Vagina (tissue), 2 donors: Measurements from ENCODE around the gene FOXO6. TPM values are rescaled to one million over a fixed set of nuclear protein-coding genes. Genes with fewer than 3 reads are reported as not detected.

Source experiments
- DNase-seq, 2 donors: peaks; one replicate each; pipeline ENCODE4 v3.0.0-alpha.2; 2017; ENCODE audit errors: extremely low spot score in 2 of 2
- H3K27ac ChIP-seq: fragments of 200-600 bp; sonication (generic); one replicate; pipeline ENCODE4 v1.5.1; 2019
- H3K27me3 ChIP-seq: fragments of 200-600 bp; sonication (generic); one replicate; pipeline ENCODE4 v1.5.1; 2019
- H3K36me3 ChIP-seq, 2 donors: fragments of 200-600 bp; sonication (generic); one replicate each; pipeline ENCODE4 v1.5.1; 2017 to 2019
- H3K4me1 ChIP-seq: fragments of 200-600 bp; sonication (generic); one replicate; pipeline ENCODE4 v1.5.1; 2019
- H3K4me3 ChIP-seq, 2 donors: fragments of 200-600 bp; sonication (generic); 1 replicate in 1 of 2; 2 replicates in 1 of 2; pipeline ENCODE4 v1.5.1; 2016 to 2019
- H3K9me3 ChIP-seq: fragments of 200-600 bp; sonication (generic); one replicate; pipeline ENCODE4 v1.5.1; 2019
- POLR2A ChIP-seq, 2 donors: fragments of 450-650 bp; IDR thresholded peaks; one replicate each; pipeline ENCODE4 v1.6.1; 2017; ENCODE audit warnings: antibody characterized with exemption in 2 of 2, mild to moderate bottlenecking in 2 of 2, moderate library complexity in 2 of 2
- POLR2AphosphoS5 ChIP-seq, 2 donors: sonication (generic); formaldehyde crosslinking; IDR thresholded peaks; one replicate each; pipeline ENCODE4 v1.9.0; 2017; ENCODE audit warnings: antibody characterized with exemption in 2 of 2, mild to moderate bottlenecking in 2 of 2, low read depth in 1 of 2; ENCODE audit not compliant: insufficient read depth in 1 of 2
- intact Hi-C: fragments of 100-400 bp; cut with DNase I; formaldehyde crosslinking; loops from one replicate; pipeline ENCODE4 v1.15.1; 2023
- total RNA-seq: library from RNA; depleted of rRNA; stranded (reverse); fragments of >200 nt; gene quantifications from one replicate; pipeline ENCODE4 v1.2.3, GENCODE V29; 2016
- TF ChIP-seq, protein P1 (sequence below), 3 experiments: fragments of 450-650 bp in 2 of 3; fragments of 200-600 bp in 1 of 3; sonication (generic) in 1 of 3; IDR thresholded peaks; one replicate each; pipeline ENCODE4 v1.5.1; 2017 to 2019; ENCODE audit warnings: antibody characterized with exemption in 3 of 3, mild to moderate bottlenecking in 2 of 3, moderate library complexity in 2 of 3

The FOXO6 gene
- total RNA-seq, 1 donor from 2014 or later, result 1.7 TPM

DNA sequence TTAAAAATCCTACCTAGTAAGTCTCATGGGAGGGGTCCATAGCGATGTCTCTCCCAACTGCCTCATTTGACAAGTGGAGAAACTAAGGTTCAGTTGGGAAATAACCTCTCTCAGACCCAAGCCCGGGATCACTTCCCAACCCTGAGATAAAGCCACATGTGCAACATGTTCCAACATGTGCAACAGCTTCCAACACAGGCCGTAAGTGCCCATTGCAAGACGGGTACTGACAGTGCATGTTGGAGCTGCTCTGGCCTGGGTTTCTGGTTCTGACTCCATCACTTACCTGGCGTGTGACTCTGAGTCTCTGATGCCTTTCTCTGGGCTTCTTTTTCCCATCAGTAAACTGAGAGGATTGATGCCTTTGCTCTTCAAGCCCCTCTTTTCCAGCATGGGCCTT, 38.0 kb upstream of the FOXO6 start:
- H3K4me1 ChIP-seq, result no peaks in the 10 kb centered on the region
- H3K4me3 ChIP-seq, result no peak overlapping the region
- intact Hi-C loops, result no loop called here
- no peak overlapping the region for H3K27ac ChIP-seq
- no peaks in the 10 kb centered on the region for H3K27me3 ChIP-seq
- H3K36me3 ChIP-seq, result no peaks in the 10 kb centered on the region
- no peak for DNase-seq
- TF ChIP-seq, protein P1, sequence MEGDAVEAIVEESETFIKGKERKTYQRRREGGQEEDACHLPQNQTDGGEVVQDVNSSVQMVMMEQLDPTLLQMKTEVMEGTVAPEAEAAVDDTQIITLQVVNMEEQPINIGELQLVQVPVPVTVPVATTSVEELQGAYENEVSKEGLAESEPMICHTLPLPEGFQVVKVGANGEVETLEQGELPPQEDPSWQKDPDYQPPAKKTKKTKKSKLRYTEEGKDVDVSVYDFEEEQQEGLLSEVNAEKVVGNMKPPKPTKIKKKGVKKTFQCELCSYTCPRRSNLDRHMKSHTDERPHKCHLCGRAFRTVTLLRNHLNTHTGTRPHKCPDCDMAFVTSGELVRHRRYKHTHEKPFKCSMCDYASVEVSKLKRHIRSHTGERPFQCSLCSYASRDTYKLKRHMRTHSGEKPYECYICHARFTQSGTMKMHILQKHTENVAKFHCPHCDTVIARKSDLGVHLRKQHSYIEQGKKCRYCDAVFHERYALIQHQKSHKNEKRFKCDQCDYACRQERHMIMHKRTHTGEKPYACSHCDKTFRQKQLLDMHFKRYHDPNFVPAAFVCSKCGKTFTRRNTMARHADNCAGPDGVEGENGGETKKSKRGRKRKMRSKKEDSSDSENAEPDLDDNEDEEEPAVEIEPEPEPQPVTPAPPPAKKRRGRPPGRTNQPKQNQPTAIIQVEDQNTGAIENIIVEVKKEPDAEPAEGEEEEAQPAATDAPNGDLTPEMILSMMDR (IDR thresholded peaks at IDR 0.05), result no peak
- no peak for TF ChIP-seq POLR2A (IDR thresholded peaks at IDR 0.05)
- TF ChIP-seq POLR2AphosphoS5 (IDR thresholded peaks at IDR 0.05; ENCODE audit: insufficient read depth in 1 of 2, low read depth in 1 of 2), result no peak
- H3K9me3 ChIP-seq, result no peaks in the 10 kb centered on the region

DNA sequence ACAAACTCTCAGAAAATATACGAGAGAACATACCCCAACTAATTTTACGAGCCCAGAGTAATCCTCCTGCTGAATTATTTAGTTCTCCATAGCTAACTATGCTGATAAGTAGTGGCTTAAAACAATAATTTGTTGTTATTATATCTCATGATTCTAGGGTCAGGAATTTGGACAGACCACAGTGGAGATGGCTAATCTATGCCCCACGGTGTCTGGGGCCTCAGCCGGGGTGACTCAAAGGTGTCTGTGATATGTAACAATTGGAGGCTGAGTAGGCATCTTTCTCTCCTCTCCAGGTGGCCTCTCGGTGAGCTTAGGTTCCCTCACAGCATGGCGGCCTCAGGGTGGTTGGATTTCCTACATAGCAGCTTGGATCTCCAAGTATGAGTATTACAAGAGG, 35.4 kb upstream of the FOXO6 start:
- Histone ChIP-seq H3K9me3 (no peaks in the 10 kb centered on the region), H3K36me3 (no peaks in the 10 kb centered on the region), H3K4me3 (no peak overlapping the region), H3K4me1 (no peaks in the 10 kb centered on the region), H3K27me3 (no peaks in the 10 kb centered on the region), H3K27ac (no peak overlapping the region)
- no peak for DNase-seq
- intact Hi-C loops, result no loop called here
- TF ChIP-seq POLR2AphosphoS5 (IDR thresholded peaks at IDR 0.05; ENCODE audit: insufficient read depth in 1 of 2, low read depth in 1 of 2) (no peak), POLR2A (IDR thresholded peaks at IDR 0.05) (no peak)
- TF ChIP-seq, protein P1 (IDR thresholded peaks at IDR 0.05), result no peak

DNA sequence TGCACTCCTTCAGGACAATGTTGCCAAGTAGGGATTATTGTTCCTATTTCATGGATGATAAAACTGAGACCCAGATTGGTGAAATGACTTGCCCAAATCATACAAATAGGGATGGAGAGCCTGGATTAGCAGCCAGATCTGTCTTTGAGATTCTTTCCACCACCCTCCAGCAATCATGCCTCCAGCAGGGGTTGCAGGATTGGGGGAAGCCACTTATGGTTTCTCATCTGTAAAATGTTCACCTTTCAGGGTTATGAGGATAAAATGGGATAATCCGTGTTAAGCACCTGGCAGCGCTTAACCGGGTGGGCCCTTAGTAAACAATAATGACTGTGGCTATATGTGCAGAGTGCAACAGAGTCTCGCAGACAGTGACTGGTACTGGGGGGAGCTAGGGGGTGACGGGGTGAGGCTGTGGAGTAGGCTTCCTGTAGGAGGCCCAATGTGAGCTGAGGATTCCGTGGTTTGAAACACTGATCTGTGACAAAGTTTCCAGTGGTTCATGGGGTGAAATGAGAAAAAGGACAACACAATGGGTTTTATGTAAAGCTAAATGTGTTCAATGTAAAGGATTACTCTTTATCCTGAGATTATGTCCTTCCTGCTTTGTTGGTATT, 33.7 kb upstream of the FOXO6 start:
- H3K4me3 ChIP-seq, result no peak overlapping the region
- H3K9me3 ChIP-seq, result no peaks in the 10 kb centered on the region
- no peak for TF ChIP-seq POLR2A (IDR thresholded peaks at IDR 0.05)
- TF ChIP-seq, protein P1 (IDR thresholded peaks at IDR 0.05), result no peak
- no peak for TF ChIP-seq POLR2AphosphoS5 (IDR thresholded peaks at IDR 0.05; ENCODE audit: insufficient read depth in 1 of 2, low read depth in 1 of 2)
- no peaks in the 10 kb centered on the region for H3K36me3 ChIP-seq
- DNase-seq, result no peak
- no peak overlapping the region for H3K27ac ChIP-seq
- no peaks in the 10 kb centered on the region for H3K27me3 ChIP-seq
- intact Hi-C loops, result no loop called here
- H3K4me1 ChIP-seq, result no peaks in the 10 kb centered on the region

DNA sequence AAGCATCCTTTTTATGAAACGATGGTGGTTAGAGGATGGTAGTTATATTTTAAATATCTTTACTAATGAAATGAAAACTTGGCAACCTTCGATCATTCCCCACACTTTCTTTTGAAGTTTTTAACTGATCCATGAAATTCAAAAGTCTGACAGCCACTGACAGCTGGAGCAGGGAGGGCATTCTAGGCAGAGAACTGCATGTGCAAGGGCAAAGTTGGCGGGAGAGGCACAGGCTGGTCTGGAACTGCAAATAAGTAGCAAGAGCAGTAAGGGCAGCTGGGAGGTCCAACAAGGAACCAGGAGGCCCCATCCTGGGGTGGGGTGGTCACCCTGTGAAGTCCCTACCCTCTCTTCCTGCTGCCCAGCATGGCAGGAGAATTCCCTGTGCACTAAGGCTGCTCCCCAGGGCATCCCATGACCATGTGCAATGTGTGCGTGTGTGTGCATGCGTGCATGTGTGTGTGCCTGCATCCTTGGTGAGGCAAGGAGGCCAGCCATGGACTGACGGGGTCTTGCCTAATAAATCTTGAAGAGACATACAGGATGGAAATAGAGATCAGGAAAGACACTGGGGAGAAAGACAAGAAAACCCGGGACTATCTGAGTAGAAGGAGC, 33.1 kb upstream of the FOXO6 start:
- intact Hi-C loops, result no loop called here

More for the DNA sequence above, 33.1 kb upstream of the FOXO6 start:
- Histone ChIP-seq H3K4me1 (no peaks in the 10 kb centered on the region), H3K36me3 (no peaks in the 10 kb centered on the region), H3K27ac (no peak overlapping the region), H3K4me3 (no peak overlapping the region), H3K9me3 (no peaks in the 10 kb centered on the region), H3K27me3 (no peaks in the 10 kb centered on the region)
- DNase-seq, result no peak
- TF ChIP-seq POLR2AphosphoS5 (IDR thresholded peaks at IDR 0.05; ENCODE audit: insufficient read depth in 1 of 2, low read depth in 1 of 2), result no peak
- TF ChIP-seq, protein P1 (IDR thresholded peaks at IDR 0.05), result no peak
